K562 (cell line): ENCODE measurements around the gene TBL1XR1. TPM values are rescaled to one million over a fixed set of nuclear protein-coding genes. Genes with fewer than 3 reads are reported as not detected.

Experiments used
- ATAC-seq: fragments of 200-7000 bp; cut with Tn5 transposase; 3 replicates; pipeline ENCODE4 v1.9.1; 2020; ENCODE audit warnings: moderate library complexity
- BruUV-seq: library from RNA; stranded (reverse); fragments of 400-500 nt; replicated peaks from 2 replicates; lab custom pipeline; 2021; lab: Mats Ljungman, UMichigan
- CTCF ChIA-PET: fragments of 300-600 bp; formaldehyde crosslinking; extraction: SDS; loops from one replicate; lab custom pipeline; 2021; ENCODE audit warnings: low intra/inter-chr PET ratio; lab: Yijun Ruan, JAX
- POLR2A ChIA-PET: fragments of 300-600, 350-650 bp; sonication (Branson Sonifier 250); formaldehyde crosslinking; extraction: SDS; loops from one replicate; lab custom pipeline; 2021; ENCODE audit warnings: antibody characterized with exemption, inconsistent platforms; lab: Yijun Ruan, JAX
- DNase-seq, 4 experiments: peaks; one replicate each; pipeline versions ENCODE4 v3.0.0 to v3.0.0-alpha.2; 2011 to 2018; ENCODE audit warnings: low spot score in 3 of 4, mixed read lengths in 3 of 4; ENCODE audit errors: extremely low read depth in 1 of 4
- FAIRE-seq: peaks from 2 replicates; lab custom pipeline; 2011; peaks lifted over from hg19 to GRCh38; lab: Jason Lieb, UNC
- H2AFZ ChIP-seq: 2 replicates; pipeline ENCODE4 v1.6.0; 2011; ENCODE audit warnings: low read depth, low read length, control low read depth, inconsistent platforms
- H3K27ac ChIP-seq: fragments of 200-600 bp; 3 replicates; pipeline ENCODE4 v1.8.0; 2011; ENCODE audit warnings: low read depth, mild to moderate bottlenecking, control low read depth, inconsistent platforms, low read length, moderate library complexity, mixed read lengths; ENCODE audit errors: extremely low read depth
- H3K27me3 ChIP-seq, 2 experiments: fragments of 300-600 bp in 1 of 2; 2 replicates in 1 of 2; 3 replicates in 1 of 2; pipeline versions ENCODE4 v1.6.0 to v1.8.0; 2011; ENCODE audit warnings: inconsistent platforms in 2 of 2, low read length in 2 of 2, mild to moderate bottlenecking in 1 of 2, mixed read lengths in 1 of 2, moderate library complexity in 1 of 2; ENCODE audit not compliant: control insufficient read depth in 2 of 2, insufficient read depth in 2 of 2
- H3K36me3 ChIP-seq: fragments of 300-600 bp; 3 replicates; pipeline ENCODE4 v1.8.0; 2011; ENCODE audit warnings: mild to moderate bottlenecking, low read length, inconsistent platforms; ENCODE audit not compliant: control insufficient read depth, insufficient read depth
- H3K4me1 ChIP-seq, 2 experiments: fragments of 200-600 bp in 1 of 2; replicated peaks in 1 of 2; 2 replicates in 1 of 2; 3 replicates in 1 of 2; pipeline versions ENCODE4 v1.5.1 to v1.8.0; 2011; ENCODE audit warnings: inconsistent platforms in 2 of 2, low read length in 2 of 2, mild to moderate bottlenecking in 1 of 2, mixed read lengths in 1 of 2, moderate library complexity in 1 of 2; ENCODE audit not compliant: control insufficient read depth in 2 of 2, insufficient read depth in 2 of 2
- H3K4me2 ChIP-seq: 2 replicates; pipeline ENCODE4 v1.6.1; 2011; ENCODE audit warnings: low read length, control low read depth, inconsistent platforms, mixed read lengths; ENCODE audit not compliant: insufficient read depth
- H3K4me3 ChIP-seq: fragments of 200-600 bp; sonication (generic), shearing (Covaris generic); 2 replicates; pipeline ENCODE4 v1.5.1; 2016; ENCODE audit warnings: control low read depth, inconsistent platforms
- H3K79me2 ChIP-seq: fragments of 200-600 bp; 3 replicates; pipeline ENCODE4 v1.8.0; 2011; ENCODE audit warnings: low read length, inconsistent platforms; ENCODE audit not compliant: control insufficient read depth, insufficient read depth
- H3K9ac ChIP-seq, 2 experiments: 2 replicates each; pipeline versions ENCODE4 v1.6.0 to v1.6.1; 2011; ENCODE audit warnings: low read depth in 2 of 2, low read length in 2 of 2, control low read depth in 1 of 2, inconsistent platforms in 1 of 2, mild to moderate bottlenecking in 1 of 2, mixed read lengths in 1 of 2; ENCODE audit not compliant: insufficient read depth in 1 of 2
- H3K9me1 ChIP-seq: one replicate; pipeline ENCODE4 v1.6.0; 2011; ENCODE audit warnings: inconsistent platforms, mild to moderate bottlenecking, low read length, moderate library complexity; ENCODE audit not compliant: control insufficient read depth, insufficient read depth
- H3K9me3 ChIP-seq: replicated peaks from 2 replicates; pipeline ENCODE4 v1.5.1; 2011; ENCODE audit warnings: low read depth, low read length, inconsistent platforms; ENCODE audit not compliant: control insufficient read depth, insufficient read depth
- H4K20me1 ChIP-seq: replicated peaks from 2 replicates; pipeline ENCODE4 v1.6.1; 2011; ENCODE audit warnings: low read length, inconsistent platforms, mixed read lengths; ENCODE audit not compliant: control insufficient read depth, insufficient read depth
- FOXP1 ChIP-seq: sonication (generic); formaldehyde crosslinking; IDR thresholded peaks from 2 replicates; pipeline ENCODE4 v1.8.0; 2022; ENCODE audit warnings: mild to moderate bottlenecking, missing genetic modification reagents
- KLF16 ChIP-seq: IDR thresholded peaks from 2 replicates; pipeline ENCODE4 v1.6.1; 2016; ENCODE audit warnings: antibody characterized with exemption
- L3MBTL2 ChIP-seq: fragments of 450-650 bp; IDR thresholded peaks from 2 replicates; pipeline ENCODE4 v1.6.1; 2016; ENCODE audit warnings: mild to moderate bottlenecking, moderate library complexity
- MEF2D ChIP-seq: conservative IDR thresholded peaks from 2 replicates; pipeline ENCODE4 v1.6.1; 2016; ENCODE audit warnings: low read depth, missing genetic modification characterization, missing compliant biosample characterization
- NCOR1 ChIP-seq: fragments of 450-650 bp; IDR thresholded peaks from 2 replicates; pipeline ENCODE4 v1.6.1; 2016; ENCODE audit warnings: mild to moderate bottlenecking, moderate library complexity
- SAFB ChIP-seq: fragments of 200-400 bp; formaldehyde crosslinking; IDR thresholded peaks from 2 replicates; pipeline ENCODE4 v1.6.1; 2017; ENCODE audit warnings: low read depth, low read length, borderline replicate concordance
- SMAD1 ChIP-seq: fragments of 150-350 bp; IDR thresholded peaks from 2 replicates; pipeline ENCODE4 v1.6.1; 2014; ENCODE audit warnings: low read length, low read depth; ENCODE audit not compliant: partially characterized antibody
- ZBTB33 ChIP-seq: sonication (generic); formaldehyde crosslinking; IDR thresholded peaks from 2 replicates; pipeline ENCODE4 v1.8.1; 2023; ENCODE audit warnings: mild to moderate bottlenecking, missing genetic modification reagents
- WGBS: fragments of 100-300 bp; shearing (Covaris generic); methylation state at CpG from one replicate; pipeline ENCODE4 v1.1.6; 2016; ENCODE audit warnings: low coverage, mixed read lengths; ENCODE audit not compliant: insufficient coverage; ENCODE audit errors: missing lambda C conversion rate; 5-methylcytosine and 5-hydroxymethylcytosine counted together
- in situ Hi-C: fragments of 300-500 bp; cut with MboI; formaldehyde crosslinking; loops from 4 replicates; pipeline ENCODE4 v1.15.0; 2018; ENCODE audit warnings: inconsistent platforms, mixed read lengths
- intact Hi-C: fragments of 100-400 bp; cut with micrococcal nuclease; formaldehyde crosslinking; loops from 2 replicates; pipeline ENCODE4 v1.14.2; 2022
- polyA plus RNA-seq, 8 experiments: library from polyadenylated mRNA; depleted of rRNA in 4 of 8; stranded (reverse) in 5 of 8; unstranded in 3 of 8; fragments of >200 nt; fragmentation: Nextera tagmentation in 2 of 8; fragmentation: Illumina TruSeq in 1 of 8; extraction: Ambion mirVana in 2 of 8; extraction: Trizol in 1 of 8; gene quantifications; 2 replicates each; pipeline versions ENCODE4 v1.2.1 to v1.2.3, GENCODE V29; 2011 to 2014; ENCODE audit warnings: inconsistent platforms in 1 of 8, missing spikeins in 1 of 8
- total RNA-seq, 7 experiments: library from RNA; depleted of rRNA in 6 of 7; stranded (reverse); fragments of >200 nt in 6 of 7; fragmentation: Illumina TruSeq in 2 of 7; extraction: Trizol in 2 of 7; gene quantifications; 2 replicates each; pipeline versions ENCODE4 v1.2.1 to v1.2.3, GENCODE V29; 2011 to 2021; ENCODE audit warnings: low replicate concordance in 1 of 7

TBL1XR1 gene
- total and polyA plus RNA-seq, 9 of the 15 experiments (the other 6 are each of a cell fraction or from before 2014, with no cell fraction given): 19.6 to 171 (median 83.3) TPM

- H3K36me3 ChIP-seq: peaks cover 9% of the 10 kb centered on the region; the same call in 2 of the 3 replicates
- H3K9me3 ChIP-seq: no peaks in the 10 kb centered on the region
- WGBS: 84% methylated on average over 4 of the region's 4 CpGs
- FAIRE-seq (no peak), DNase-seq (no peak), ATAC-seq (no peak)
- peaks cover 3 to 4% of the 10 kb centered on the region in 2 experiments; a peak in 3 of 5 replicates for H3K4me1 ChIP-seq
- peaks cover 98% of the 10 kb centered on the region for H3K79me2 ChIP-seq
- ChIA-PET POLR2A (interaction anchor here (1.4 kb wide), 1 partner anchor 12 kb away, joined by 4 read pairs; no protein-coding TSS in a partner anchor), CTCF (no interaction called here)
- no peak overlapping the region for H2AFZ ChIP-seq
- TF ChIP-seq KLF16: no peak
- TF ChIP-seq SAFB: no peak
- H3K27me3 ChIP-seq: no peaks in the 10 kb centered on the region
- no peaks in the 10 kb centered on the region for H3K9me1 ChIP-seq
- H3K9ac ChIP-seq: no peak overlapping the region
- H4K20me1 ChIP-seq: peaks cover 4% of the 10 kb centered on the region; the same call in 1 of the 2 replicates
- intact Hi-C loops (no loop called here), in situ Hi-C loops (no loop called here)
- no TSS peak for BruUV-seq
- H3K27ac ChIP-seq: peak overlapping the region; percentile 22; the same call in 1 of the 3 replicates
- H3K4me2 ChIP-seq: no peak overlapping the region
- no peak overlapping the region for H3K4me3 ChIP-seq
Measured at GRCh38 chr3:177157492-177157891, 39.8 kb downstream of the TBL1XR1 start.

DNA sequence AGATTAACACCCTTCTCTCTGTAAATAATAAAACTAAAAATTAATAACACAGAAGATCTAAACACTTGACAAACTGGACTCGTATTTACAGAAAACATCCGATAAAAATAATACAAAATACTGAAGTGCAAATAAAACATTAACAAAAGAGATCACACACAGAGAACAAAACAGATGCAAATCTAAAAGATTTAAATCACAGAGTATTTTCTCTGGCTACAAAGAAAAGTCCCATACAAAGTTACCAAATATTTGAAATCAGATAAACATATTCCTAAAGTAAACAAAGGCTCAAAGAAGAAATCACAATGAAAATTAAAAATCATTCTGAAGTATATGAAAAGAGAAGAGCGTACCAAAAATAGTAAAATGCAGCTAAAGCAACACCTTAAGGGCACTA is 42.5 kb downstream of the TBL1XR1 start:
- H3K4me3 ChIP-seq: no peak overlapping the region
- ATAC-seq (no peak), FAIRE-seq (no peak), DNase-seq (no peak)
- H3K9me3 ChIP-seq: no peaks in the 10 kb centered on the region
- H3K9me1 ChIP-seq: no peaks in the 10 kb centered on the region
- H3K9ac ChIP-seq: no peak overlapping the region
- ChIA-PET POLR2A (interaction anchor here (1.0 to 1.2 kb wide), 2 partner anchors 9 to 205 kb away, joined by 3 read pairs; no protein-coding TSS in a partner anchor), CTCF (no interaction called here)
- intact Hi-C loops: no loop called here
- H4K20me1 ChIP-seq: peaks cover 10% of the 10 kb centered on the region
- peaks cover 14% of the 10 kb centered on the region; the same call in 2 of the 3 replicates for H3K36me3 ChIP-seq
- no peak overlapping the region for H3K27ac ChIP-seq
- no peak overlapping the region for H3K4me2 ChIP-seq
- no TSS peak for BruUV-seq
- peaks cover 98% of the 10 kb centered on the region for H3K79me2 ChIP-seq
- peaks cover 11 to 17% of the 10 kb centered on the region in 2 experiments; a peak in 4 of 5 replicates for H3K4me1 ChIP-seq
- in situ Hi-C loops: no loop called here
- no peak overlapping the region for H2AFZ ChIP-seq
- 90% methylated on average over 3 of the region's 3 CpGs for WGBS
- no peaks in the 10 kb centered on the region for H3K27me3 ChIP-seq
- TF ChIP-seq SMAD1 (no peak), MEF2D (tag) (no peak), FOXP1 (CRISPR knock-in tag) (no peak), ZBTB33 (CRISPR knock-in tag) (no peak), L3MBTL2 (no peak), NCOR1 (no peak)
